ENCODE results near the gene IL34.

DNA sequence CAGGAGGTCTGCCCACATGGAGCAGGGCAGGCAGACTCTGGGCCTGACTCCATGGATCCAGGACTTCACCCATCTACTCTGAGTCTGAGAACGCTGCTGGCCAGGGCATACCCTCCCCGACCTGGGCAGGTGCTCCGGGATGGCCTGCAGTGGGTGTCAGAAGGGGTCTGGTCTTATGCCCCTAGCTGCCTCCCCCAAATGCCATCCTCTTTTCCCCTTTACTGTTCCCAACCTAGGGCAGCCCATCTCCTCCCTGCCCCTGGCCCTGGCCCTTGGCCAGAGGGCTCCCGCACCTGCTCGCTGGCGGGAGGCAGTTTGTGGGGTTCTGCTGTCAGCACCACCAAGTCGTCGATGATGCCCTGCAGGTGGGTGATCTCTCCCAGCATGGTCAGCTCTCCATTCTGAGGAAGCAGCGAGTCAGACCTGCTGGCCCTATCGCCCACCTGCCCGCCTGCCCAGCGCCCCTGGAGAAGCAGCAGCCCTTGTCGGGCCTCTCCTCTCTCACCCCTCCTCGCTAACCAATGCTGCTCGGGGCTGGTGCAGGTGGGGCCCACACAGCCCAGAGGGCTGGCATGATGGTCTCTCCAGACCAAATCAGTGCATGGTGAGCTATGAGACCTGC is 31.3 kb downstream of the IL34 start:
- TF ChIP-seq POLR2A (IDR thresholded peaks at IDR 0.05) (no peak), EP300 (IDR thresholded peaks at IDR 0.05) (no peak)
- TF ChIP-seq, protein P1, sequence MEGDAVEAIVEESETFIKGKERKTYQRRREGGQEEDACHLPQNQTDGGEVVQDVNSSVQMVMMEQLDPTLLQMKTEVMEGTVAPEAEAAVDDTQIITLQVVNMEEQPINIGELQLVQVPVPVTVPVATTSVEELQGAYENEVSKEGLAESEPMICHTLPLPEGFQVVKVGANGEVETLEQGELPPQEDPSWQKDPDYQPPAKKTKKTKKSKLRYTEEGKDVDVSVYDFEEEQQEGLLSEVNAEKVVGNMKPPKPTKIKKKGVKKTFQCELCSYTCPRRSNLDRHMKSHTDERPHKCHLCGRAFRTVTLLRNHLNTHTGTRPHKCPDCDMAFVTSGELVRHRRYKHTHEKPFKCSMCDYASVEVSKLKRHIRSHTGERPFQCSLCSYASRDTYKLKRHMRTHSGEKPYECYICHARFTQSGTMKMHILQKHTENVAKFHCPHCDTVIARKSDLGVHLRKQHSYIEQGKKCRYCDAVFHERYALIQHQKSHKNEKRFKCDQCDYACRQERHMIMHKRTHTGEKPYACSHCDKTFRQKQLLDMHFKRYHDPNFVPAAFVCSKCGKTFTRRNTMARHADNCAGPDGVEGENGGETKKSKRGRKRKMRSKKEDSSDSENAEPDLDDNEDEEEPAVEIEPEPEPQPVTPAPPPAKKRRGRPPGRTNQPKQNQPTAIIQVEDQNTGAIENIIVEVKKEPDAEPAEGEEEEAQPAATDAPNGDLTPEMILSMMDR (IDR thresholded peaks at IDR 0.05): no peak
